ENCODE data around the gene KCMF1.

The KCMF1 gene

GRCh38 chr2:84958135-84959059 is 12.6 kb upstream of the KCMF1 start:
- H3K36me3 ChIP-seq (ENCODE audit: insufficient read depth, low read length), result peaks cover 12% of the 10 kb centered on the region
- H3K27me3 ChIP-seq (ENCODE audit: control insufficient read depth, insufficient read depth, low read length), result no peaks in the 10 kb centered on the region
- peaks cover 37% of the 10 kb centered on the region for H3K4me1 ChIP-seq (ENCODE audit: control insufficient read depth, insufficient read depth, low read length)
- peak overlapping the region; percentile 26 for H3K4me3 ChIP-seq (ENCODE audit: low read length)
- H3K9ac ChIP-seq (ENCODE audit: low read depth, low read length), result peak overlapping the region; percentile 70
- peak overlapping the region; percentile 61 for H3K4me2 ChIP-seq (ENCODE audit: low read length)
- H3K9me3 ChIP-seq (replicated peaks; ENCODE audit: low read length), result no peaks in the 10 kb centered on the region

- peak overlapping the region; percentile 61 for H3K4me2 ChIP-seq (ENCODE audit: low read length)
- H3K36me3 ChIP-seq (ENCODE audit: insufficient read depth, low read length), result peaks cover 12% of the 10 kb centered on the region
- peak overlapping the region; percentile 37 for H3K9ac ChIP-seq (ENCODE audit: low read depth, low read length)
- peaks cover 43% of the 10 kb centered on the region for H3K4me1 ChIP-seq (ENCODE audit: control insufficient read depth, insufficient read depth, low read length)
- no peaks in the 10 kb centered on the region for H3K27me3 ChIP-seq (ENCODE audit: control insufficient read depth, insufficient read depth, low read length)
- no peak overlapping the region for H3K4me3 ChIP-seq (ENCODE audit: low read length)
- H3K9me3 ChIP-seq (replicated peaks; ENCODE audit: low read length), result no peaks in the 10 kb centered on the region
Measured at GRCh38 chr2:84959095-84959565, 11.8 kb upstream of the KCMF1 start.

- H3K36me3 ChIP-seq (ENCODE audit: insufficient read depth, low read length), result peaks cover 12% of the 10 kb centered on the region
- H3K27me3 ChIP-seq (ENCODE audit: control insufficient read depth, insufficient read depth, low read length), result no peaks in the 10 kb centered on the region
- no peaks in the 10 kb centered on the region for H3K9me3 ChIP-seq (replicated peaks; ENCODE audit: low read length)
- H3K4me2 ChIP-seq (ENCODE audit: low read length), result peak overlapping the region; percentile 61
- H3K4me1 ChIP-seq (ENCODE audit: control insufficient read depth, insufficient read depth, low read length), result peaks cover 48% of the 10 kb centered on the region
- peak overlapping the region; percentile 37 for H3K9ac ChIP-seq (ENCODE audit: low read depth, low read length)
- no peak overlapping the region for H3K4me3 ChIP-seq (ENCODE audit: low read length)
Measured at GRCh38 chr2:84959566-84960506, 11.1 kb upstream of the KCMF1 start.

GRCh38 chr2:84962917-84963316 is 8.0 kb upstream of the KCMF1 start:
- H3K4me1 ChIP-seq (ENCODE audit: control insufficient read depth, insufficient read depth, low read length), result peaks cover 43% of the 10 kb centered on the region
- H3K9ac ChIP-seq (ENCODE audit: low read depth, low read length), result no peak overlapping the region
- H3K4me2 ChIP-seq (ENCODE audit: low read length), result no peak overlapping the region
- H3K4me3 ChIP-seq (ENCODE audit: low read length), result no peak overlapping the region
- H3K36me3 ChIP-seq (ENCODE audit: insufficient read depth, low read length), result peaks cover 24% of the 10 kb centered on the region
- no peaks in the 10 kb centered on the region for H3K27me3 ChIP-seq (ENCODE audit: control insufficient read depth, insufficient read depth, low read length)
- no peaks in the 10 kb centered on the region for H3K9me3 ChIP-seq (replicated peaks; ENCODE audit: low read length)

GRCh38 chr2:84963323-84963691 is 7.7 kb upstream of the KCMF1 start:
- H3K4me1 ChIP-seq (ENCODE audit: control insufficient read depth, insufficient read depth, low read length), result peaks cover 43% of the 10 kb centered on the region
- H3K4me3 ChIP-seq (ENCODE audit: low read length), result no peak overlapping the region
- H3K9me3 ChIP-seq (replicated peaks; ENCODE audit: low read length), result no peaks in the 10 kb centered on the region
- H3K27me3 ChIP-seq (ENCODE audit: control insufficient read depth, insufficient read depth, low read length), result no peaks in the 10 kb centered on the region
- peak overlapping the region; percentile 21 for H3K4me2 ChIP-seq (ENCODE audit: low read length)
- H3K9ac ChIP-seq (ENCODE audit: low read depth, low read length), result no peak overlapping the region
- peaks cover 24% of the 10 kb centered on the region for H3K36me3 ChIP-seq (ENCODE audit: insufficient read depth, low read length)

GRCh38 chr2:84963692-84964405 is 7.1 kb upstream of the KCMF1 start:
- Histone ChIP-seq H3K4me1 (ENCODE audit: control insufficient read depth, insufficient read depth, low read length) (peaks cover 41% of the 10 kb centered on the region), H3K9ac (ENCODE audit: low read depth, low read length) (no peak overlapping the region), H3K9me3 (replicated peaks; ENCODE audit: low read length) (no peaks in the 10 kb centered on the region), H3K4me3 (ENCODE audit: low read length) (no peak overlapping the region), H3K36me3 (ENCODE audit: insufficient read depth, low read length) (peaks cover 24% of the 10 kb centered on the region), H3K27me3 (ENCODE audit: control insufficient read depth, insufficient read depth, low read length) (no peaks in the 10 kb centered on the region), H3K4me2 (ENCODE audit: low read length) (peak overlapping the region; percentile 21)

- H3K27me3 ChIP-seq (ENCODE audit: control insufficient read depth, insufficient read depth, low read length), result no peaks in the 10 kb centered on the region
- H3K9ac ChIP-seq (ENCODE audit: low read depth, low read length), result no peak overlapping the region
- H3K9me3 ChIP-seq (replicated peaks; ENCODE audit: low read length), result no peaks in the 10 kb centered on the region
- peaks cover 34% of the 10 kb centered on the region for H3K4me1 ChIP-seq (ENCODE audit: control insufficient read depth, insufficient read depth, low read length)
- no peak overlapping the region for H3K4me2 ChIP-seq (ENCODE audit: low read length)
- peaks cover 24% of the 10 kb centered on the region for H3K36me3 ChIP-seq (ENCODE audit: insufficient read depth, low read length)
- H3K4me3 ChIP-seq (ENCODE audit: low read length), result no peak overlapping the region
Measured at GRCh38 chr2:84964406-84965191, 6.4 kb upstream of the KCMF1 start.

GRCh38 chr2:84965192-84965516 is 5.8 kb upstream of the KCMF1 start:
- Histone ChIP-seq H3K4me3 (ENCODE audit: low read length) (no peak overlapping the region), H3K9ac (ENCODE audit: low read depth, low read length) (no peak overlapping the region), H3K36me3 (ENCODE audit: insufficient read depth, low read length) (peaks cover 24% of the 10 kb centered on the region), H3K27me3 (ENCODE audit: control insufficient read depth, insufficient read depth, low read length) (no peaks in the 10 kb centered on the region), H3K4me1 (ENCODE audit: control insufficient read depth, insufficient read depth, low read length) (peaks cover 29% of the 10 kb centered on the region), H3K4me2 (ENCODE audit: low read length) (no peak overlapping the region), H3K9me3 (replicated peaks; ENCODE audit: low read length) (no peaks in the 10 kb centered on the region)

GRCh38 chr2:84965827-84966226 is 5.1 kb upstream of the KCMF1 start:
- H3K9me3 ChIP-seq (replicated peaks; ENCODE audit: low read length), result no peaks in the 10 kb centered on the region
- H3K4me2 ChIP-seq (ENCODE audit: low read length), result no peak overlapping the region
- no peak overlapping the region for H3K9ac ChIP-seq (ENCODE audit: low read depth, low read length)
- H3K36me3 ChIP-seq (ENCODE audit: insufficient read depth, low read length), result peaks cover 24% of the 10 kb centered on the region
- no peak overlapping the region for H3K4me3 ChIP-seq (ENCODE audit: low read length)
- peaks cover 27% of the 10 kb centered on the region for H3K4me1 ChIP-seq (ENCODE audit: control insufficient read depth, insufficient read depth, low read length)
- no peaks in the 10 kb centered on the region for H3K27me3 ChIP-seq (ENCODE audit: control insufficient read depth, insufficient read depth, low read length)

- Histone ChIP-seq H3K4me1 (ENCODE audit: control insufficient read depth, insufficient read depth, low read length) (peaks cover 27% of the 10 kb centered on the region), H3K4me2 (ENCODE audit: low read length) (no peak overlapping the region), H3K9me3 (replicated peaks; ENCODE audit: low read length) (no peaks in the 10 kb centered on the region), H3K27me3 (ENCODE audit: control insufficient read depth, insufficient read depth, low read length) (no peaks in the 10 kb centered on the region), H3K4me3 (ENCODE audit: low read length) (no peak overlapping the region), H3K9ac (ENCODE audit: low read depth, low read length) (no peak overlapping the region), H3K36me3 (ENCODE audit: insufficient read depth, low read length) (peaks cover 22% of the 10 kb centered on the region)
Measured at GRCh38 chr2:84966731-84967130, 4.2 kb upstream of the KCMF1 start.
